ENCODE measurements around the gene AMBRA1. TPM values are rescaled to one million over a fixed set of nuclear protein-coding genes. Genes with fewer than 3 reads are reported as not detected.
A peak's percentile ranks its signal among the peaks of the same experiment; 100 is the strongest.

AMBRA1 gene
- total RNA-seq, 2 donors from 2014 or later = 35.2 to 42.2 TPM

DNA sequence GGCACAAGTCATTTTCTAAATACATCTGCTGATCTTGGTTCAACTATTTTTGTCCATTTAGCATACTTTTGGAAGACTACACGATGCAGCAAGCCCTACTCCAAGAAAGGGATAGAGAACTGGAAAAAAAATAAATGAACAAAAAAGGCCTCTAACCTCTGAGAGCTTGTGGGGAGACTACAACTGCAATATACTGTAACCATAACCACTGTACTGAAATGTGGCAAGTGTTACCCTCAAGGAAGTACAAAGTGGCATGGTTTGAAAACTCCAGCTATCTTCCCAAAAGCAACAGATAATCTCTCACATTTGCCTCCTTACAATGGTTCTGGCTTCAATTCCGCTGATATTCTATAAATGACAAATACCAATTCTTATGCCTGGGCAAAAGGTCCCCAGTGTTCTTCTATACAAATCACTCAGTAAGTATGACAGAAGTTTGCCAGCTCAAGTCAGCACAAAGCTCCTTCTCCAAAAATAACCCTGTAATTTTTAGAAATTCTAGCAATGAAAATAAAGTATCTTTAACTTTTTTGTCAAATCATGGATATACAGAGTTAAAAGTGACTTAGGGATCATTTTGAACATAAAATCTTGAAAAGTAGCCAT is 22.9 kb downstream of the AMBRA1 start:
- no peak overlapping the region for H3K4me3 ChIP-seq
- DNase-seq (ENCODE audit: low spot score) (no peak), ATAC-seq (ENCODE audit: insufficient number of reproducible peaks, low FRiP score, low read depth) (no peak)
- H3K4me1 ChIP-seq (ENCODE audit: control insufficient read depth in 1 of 2, low read depth in 2 of 2) = peaks cover 7 to 25% of the 10 kb centered on the region in 2 donors
- TF ChIP-seq, protein P1, sequence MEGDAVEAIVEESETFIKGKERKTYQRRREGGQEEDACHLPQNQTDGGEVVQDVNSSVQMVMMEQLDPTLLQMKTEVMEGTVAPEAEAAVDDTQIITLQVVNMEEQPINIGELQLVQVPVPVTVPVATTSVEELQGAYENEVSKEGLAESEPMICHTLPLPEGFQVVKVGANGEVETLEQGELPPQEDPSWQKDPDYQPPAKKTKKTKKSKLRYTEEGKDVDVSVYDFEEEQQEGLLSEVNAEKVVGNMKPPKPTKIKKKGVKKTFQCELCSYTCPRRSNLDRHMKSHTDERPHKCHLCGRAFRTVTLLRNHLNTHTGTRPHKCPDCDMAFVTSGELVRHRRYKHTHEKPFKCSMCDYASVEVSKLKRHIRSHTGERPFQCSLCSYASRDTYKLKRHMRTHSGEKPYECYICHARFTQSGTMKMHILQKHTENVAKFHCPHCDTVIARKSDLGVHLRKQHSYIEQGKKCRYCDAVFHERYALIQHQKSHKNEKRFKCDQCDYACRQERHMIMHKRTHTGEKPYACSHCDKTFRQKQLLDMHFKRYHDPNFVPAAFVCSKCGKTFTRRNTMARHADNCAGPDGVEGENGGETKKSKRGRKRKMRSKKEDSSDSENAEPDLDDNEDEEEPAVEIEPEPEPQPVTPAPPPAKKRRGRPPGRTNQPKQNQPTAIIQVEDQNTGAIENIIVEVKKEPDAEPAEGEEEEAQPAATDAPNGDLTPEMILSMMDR (IDR thresholded peaks at IDR 0.05) = no peak
- H3K36me3 ChIP-seq = no peaks in the 10 kb centered on the region
- H3K9me3 ChIP-seq = no peaks in the 10 kb centered on the region
- H3K27me3 ChIP-seq (replicated peaks; ENCODE audit: insufficient read depth) = no peaks in the 10 kb centered on the region
- H3K27ac ChIP-seq = peak overlapping the region in 1 of 2 donors; percentile 48

DNA sequence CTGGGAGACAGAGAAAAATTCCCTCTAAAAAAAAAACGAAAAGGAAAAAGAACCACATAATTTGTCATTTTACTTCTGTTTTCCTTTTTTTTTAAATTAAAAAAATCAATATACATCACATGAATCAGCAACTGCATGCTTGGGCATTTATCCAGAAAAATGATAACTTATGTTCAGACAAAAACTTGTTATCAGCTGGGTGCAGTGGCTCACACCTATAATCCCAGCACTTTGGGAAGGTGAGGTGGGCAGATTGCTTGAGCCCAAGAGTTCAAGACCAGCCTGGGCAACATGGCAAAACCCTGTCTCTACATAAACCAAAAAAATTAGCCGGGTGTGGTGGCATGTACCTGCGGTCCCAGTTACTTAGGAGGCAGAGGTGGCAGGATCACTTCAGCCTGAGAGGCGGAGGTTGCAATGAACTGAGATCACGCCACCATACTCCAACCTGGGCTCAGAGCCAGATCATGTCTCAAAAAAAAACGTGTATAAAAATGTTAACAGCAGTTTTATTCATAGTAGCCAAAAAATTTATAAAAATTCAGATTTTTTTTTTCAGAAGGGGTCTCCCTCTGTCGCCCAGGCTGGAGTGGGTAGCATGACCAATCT is 28.5 kb downstream of the AMBRA1 start:
- DNase-seq (ENCODE audit: low spot score) = no peak
- H3K27ac ChIP-seq = no peak overlapping the region
- ATAC-seq (ENCODE audit: insufficient number of reproducible peaks, low FRiP score, low read depth) = no peak
- H3K36me3 ChIP-seq = no peaks in the 10 kb centered on the region
- H3K27me3 ChIP-seq (replicated peaks; ENCODE audit: insufficient read depth) = no peaks in the 10 kb centered on the region
- peaks cover 12 to 24% of the 10 kb centered on the region in 2 donors for H3K4me1 ChIP-seq (ENCODE audit: control insufficient read depth in 1 of 2, low read depth in 2 of 2)
- H3K9me3 ChIP-seq = no peaks in the 10 kb centered on the region
- TF ChIP-seq, protein P1 (IDR thresholded peaks at IDR 0.05) = no peak
- H3K4me3 ChIP-seq = no peak overlapping the region

DNA sequence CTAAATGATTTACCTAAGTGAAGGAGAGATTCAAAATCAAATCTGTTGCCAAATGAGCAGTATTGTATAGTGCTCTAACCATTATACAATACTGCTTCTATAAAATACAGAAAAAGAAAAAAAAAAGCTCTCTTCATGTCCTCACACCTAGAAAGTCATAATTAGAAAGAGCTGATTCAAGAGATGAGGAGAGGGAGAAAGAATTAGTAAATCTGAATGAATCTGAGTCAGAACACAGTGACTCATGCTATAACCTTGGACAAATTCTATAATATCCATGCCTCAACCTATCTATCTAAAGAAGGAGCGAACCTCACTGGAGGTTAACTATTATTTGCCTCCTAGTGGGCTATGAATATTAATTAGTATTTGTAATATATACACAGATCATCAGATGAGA is 29.4 kb downstream of the AMBRA1 start:
- no peaks in the 10 kb centered on the region for H3K36me3 ChIP-seq
- ATAC-seq (ENCODE audit: insufficient number of reproducible peaks, low FRiP score, low read depth) = no peak
- no peak for DNase-seq (ENCODE audit: low spot score)
- H3K4me1 ChIP-seq (ENCODE audit: control insufficient read depth in 1 of 2, low read depth in 2 of 2) = peaks cover 18 to 25% of the 10 kb centered on the region in 2 donors
- H3K27me3 ChIP-seq (replicated peaks; ENCODE audit: insufficient read depth) = no peaks in the 10 kb centered on the region
- no peaks in the 10 kb centered on the region for H3K9me3 ChIP-seq
- no peak overlapping the region for H3K4me3 ChIP-seq
- H3K27ac ChIP-seq = no peak overlapping the region
- TF ChIP-seq, protein P1 (IDR thresholded peaks at IDR 0.05) = no peak

DNA sequence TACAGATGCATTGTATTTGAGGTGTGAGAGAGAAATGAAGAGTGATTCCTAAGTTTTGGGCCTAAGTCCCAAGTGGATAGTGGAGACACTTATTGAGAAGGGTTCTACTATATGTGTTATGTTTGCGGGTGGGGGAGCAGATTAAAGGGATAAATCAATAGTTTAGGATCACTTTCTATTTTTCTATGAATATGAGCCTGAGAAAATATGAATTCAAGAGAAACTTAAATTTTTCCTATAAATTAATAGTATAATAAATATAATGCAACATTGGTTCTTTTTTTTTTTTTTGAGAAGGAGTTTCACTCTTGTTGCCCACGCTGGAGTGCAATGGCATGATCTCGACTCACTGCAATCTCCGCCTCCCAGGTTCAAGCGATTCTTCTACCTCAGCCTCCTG is 31.3 kb downstream of the AMBRA1 start:
- no peaks in the 10 kb centered on the region for H3K9me3 ChIP-seq
- ATAC-seq (ENCODE audit: insufficient number of reproducible peaks, low FRiP score, low read depth) (no peak), DNase-seq (ENCODE audit: low spot score) (no peak)
- peaks cover 18 to 40% of the 10 kb centered on the region in 2 donors for H3K4me1 ChIP-seq (ENCODE audit: control insufficient read depth in 1 of 2, low read depth in 2 of 2)
- H3K4me3 ChIP-seq = no peak overlapping the region
- H3K27ac ChIP-seq = no peak overlapping the region
- no peaks in the 10 kb centered on the region for H3K36me3 ChIP-seq
- TF ChIP-seq, protein P1 (IDR thresholded peaks at IDR 0.05) = no peak
- H3K27me3 ChIP-seq (replicated peaks; ENCODE audit: insufficient read depth) = no peaks in the 10 kb centered on the region

DNA sequence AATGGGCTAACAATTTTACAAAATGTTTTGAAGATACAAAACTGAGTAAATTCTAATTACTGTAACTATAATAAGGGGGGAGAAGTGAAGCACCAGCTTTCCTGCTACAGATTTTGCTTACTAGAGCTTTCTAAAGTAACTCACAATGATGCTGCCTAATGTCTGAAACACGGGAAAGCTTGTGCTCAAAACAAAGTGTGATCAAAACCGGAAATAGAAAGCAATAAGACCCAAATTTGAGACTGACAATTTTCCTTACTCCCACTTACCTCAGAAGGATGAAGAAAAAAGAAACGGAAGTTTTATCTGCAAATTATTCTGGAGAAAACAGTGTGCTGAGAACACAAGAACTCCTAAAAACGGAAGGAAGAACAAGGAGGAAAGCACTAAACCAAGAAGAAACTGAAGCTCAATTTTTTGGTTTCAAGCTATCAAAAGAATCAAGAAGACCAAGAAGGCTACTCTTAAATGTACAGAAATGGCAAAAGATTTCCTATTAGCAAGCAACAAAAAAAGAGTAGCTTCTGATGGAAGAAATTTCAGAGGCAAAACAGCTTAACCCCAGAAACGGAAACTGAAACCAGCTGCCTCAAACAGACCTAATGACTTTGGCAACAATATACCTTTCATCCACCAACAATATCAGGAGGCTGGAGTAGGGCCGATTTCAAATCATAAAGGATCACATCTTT is 33.4 kb downstream of the AMBRA1 start:
- no peaks in the 10 kb centered on the region for H3K36me3 ChIP-seq
- no peaks in the 10 kb centered on the region for H3K9me3 ChIP-seq
- ATAC-seq (ENCODE audit: insufficient number of reproducible peaks, low FRiP score, low read depth) (no peak), DNase-seq (ENCODE audit: low spot score) (no peak)
- no peaks in the 10 kb centered on the region for H3K27me3 ChIP-seq (replicated peaks; ENCODE audit: insufficient read depth)
- H3K27ac ChIP-seq = peak overlapping the region; percentile 33 to 74
- H3K4me1 ChIP-seq (ENCODE audit: control insufficient read depth in 1 of 2, low read depth in 2 of 2) = peaks cover 19 to 46% of the 10 kb centered on the region in 2 donors
- TF ChIP-seq, protein P1 (IDR thresholded peaks at IDR 0.05) = no peak
- peak overlapping the region; percentile 68 for H3K4me3 ChIP-seq
